Activated B cell treated with CpG ODN at 0.5 μM for 24 hours (primary cell): ENCODE results near the gene BCL7C. TPM values are rescaled to one million over a fixed set of nuclear protein-coding genes. Genes with fewer than 3 reads are reported as not detected.

ENCODE experiments used
- ATAC-seq: fragments of 200-7000 bp; cut with Tn5 transposase; one replicate; pipeline ENCODE4 v1.10.0; 2021; ENCODE audit warnings: low read depth, mild to moderate bottlenecking, moderate library complexity
- CTCF ChIA-PET: fragments of 350-600 bp; sonication (Branson Sonifier 250); formaldehyde crosslinking; loops from one replicate; lab custom pipeline; 2021; ENCODE audit warnings: antibody characterized with exemption; lab: Charles Lee
- POLR2A ChIA-PET: fragments of 350-600 bp; sonication (Branson Sonifier 250); formaldehyde crosslinking; loops from one replicate; lab custom pipeline; 2021; ENCODE audit warnings: antibody characterized with exemption; lab: Charles Lee
- DNase-seq: peaks from one replicate; pipeline ENCODE4 v3.0.0; 2022
- H3K27ac Mint-ChIP-seq: one replicate; pipeline ENCODE4 v1.8.0; 2020; ENCODE audit warnings: mixed read lengths
- H3K27me3 Mint-ChIP-seq: one replicate; pipeline ENCODE4 v1.8.0; 2021; ENCODE audit warnings: mixed read lengths
- H3K36me3 Mint-ChIP-seq: one replicate; pipeline ENCODE4 v1.8.0; 2021; ENCODE audit warnings: low read depth, mixed read lengths
- H3K4me1 Mint-ChIP-seq: one replicate; pipeline ENCODE4 v1.8.0; 2021; ENCODE audit warnings: mixed read lengths
- H3K4me3 Mint-ChIP-seq: one replicate; pipeline ENCODE4 v1.8.0; 2020; ENCODE audit warnings: mild to moderate bottlenecking, mixed read lengths
- H3K9me3 Mint-ChIP-seq: one replicate; pipeline ENCODE4 v1.8.0; 2020; ENCODE audit warnings: mixed read lengths
- CTCF ChIP-seq: fragments of 200-600 bp; IDR thresholded peaks from one replicate; pipeline ENCODE4 v1.8.0; 2022; ENCODE audit warnings: antibody characterized with exemption, mild to moderate bottlenecking
- intact Hi-C: fragments of 100-400 bp; cut with micrococcal nuclease; formaldehyde crosslinking; loops from one replicate; pipeline ENCODE4 v1.15.1; 2024
- total RNA-seq: library from RNA; stranded (reverse); gene quantifications from 2 replicates; pipeline ENCODE4 v1.2.3, GENCODE V29; 2022

Gene BCL7C
- total RNA-seq, 1 donor from 2014 or later: 32.2 TPM

GRCh38 chr16:30924913-30925631 is 31.2 kb upstream of the BCL7C start:
- peaks cover 20% of the 10 kb centered on the region for H3K4me1 Mint-ChIP-seq
- H3K4me3 Mint-ChIP-seq: peak overlapping the region; percentile 76
- peak overlapping the region; percentile 56 for H3K27ac Mint-ChIP-seq
- POLR2A ChIA-PET: interaction anchor here (0.6 kb wide), 3 partner anchors 109 to 417 kb away, joined by 5 to 15 read pairs (median 8); no protein-coding TSS in a partner anchor
- no peak for TF ChIP-seq CTCF
- no peaks in the 10 kb centered on the region for H3K27me3 Mint-ChIP-seq
- ATAC-seq (no peak), DNase-seq (no peak)
- CTCF ChIA-PET: interaction anchor here (1.4 kb wide), 1 partner anchor 17 kb away, joined by 4 read pairs; no protein-coding TSS in a partner anchor
- H3K36me3 Mint-ChIP-seq: peaks cover 18% of the 10 kb centered on the region
- no peaks in the 10 kb centered on the region for H3K9me3 Mint-ChIP-seq
- intact Hi-C loops: loop anchor here (5.0 to 10.0 kb wide), 2 partner anchors 370 to 398 kb away; partner anchors contain the start of genes ZNF764 and ZNF768

GRCh38 chr16:30924076-30924912 is 30.4 kb upstream of the BCL7C start:
- peak overlapping the region; percentile 56 for H3K27ac Mint-ChIP-seq
- intact Hi-C loops: loop anchor here (5.0 to 10.0 kb wide), 2 partner anchors 369 to 397 kb away; partner anchors contain the start of genes ZNF764 and ZNF768
- POLR2A ChIA-PET: interaction anchor here (0.6 to 1.3 kb wide), 6 partner anchors 31 to 567 kb away, joined by 3 to 8 read pairs (median 4); no protein-coding TSS in a partner anchor

GRCh38 chr16:30923554-30924075 is 29.7 kb upstream of the BCL7C start, which contains the start of gene FBXL19:
Gene FBXL19 (plus strand): TSS chr16:30923572. CDS start chr16:30925755, 2,183 bp downstream.
- Mint-ChIP-seq H3K27ac (peak within 1 kb of the TSS; percentile 100), H3K4me1 (peaks cover 20% of the 10 kb centered on the region), H3K9me3 (no peaks in the 10 kb centered on the region), H3K27me3 (no peaks in the 10 kb centered on the region), H3K4me3 (peak within 1 kb of the TSS; percentile 100), H3K36me3 (peaks cover 18% of the 10 kb centered on the region)
- intact Hi-C loops: loop anchor here (1.0 to 10.0 kb wide), 7 partner anchors 26 to 1107 kb away; partner anchors contain the start of genes INO80E, KAT8, ORAI3 and PAGR1
- POLR2A ChIA-PET: interaction anchor here (0.6 to 1.5 kb wide), 6 partner anchors 31 to 741 kb away, joined by 3 to 8 read pairs (median 3); partner anchors contain the start of gene CORO1A
- DNase-seq (no peak), ATAC-seq (no peak)
- CTCF ChIA-PET: no interaction called here
- no peak for TF ChIP-seq CTCF

More at GRCh38 chr16:30924076-30924912, 30.4 kb upstream of the BCL7C start:
- Mint-ChIP-seq H3K36me3 (peaks cover 18% of the 10 kb centered on the region), H3K4me1 (peaks cover 20% of the 10 kb centered on the region), H3K9me3 (no peaks in the 10 kb centered on the region), H3K4me3 (peak overlapping the region; percentile 76), H3K27me3 (no peaks in the 10 kb centered on the region)
- TF ChIP-seq CTCF: no peak
- no peak for DNase-seq
- ATAC-seq: no peak
- CTCF ChIA-PET: interaction anchor here (1.4 kb wide), 1 partner anchor 18 kb away, joined by 4 read pairs; no protein-coding TSS in a partner anchor

- Mint-ChIP-seq H3K4me1 (peaks cover 20% of the 10 kb centered on the region), H3K27me3 (no peaks in the 10 kb centered on the region), H3K9me3 (no peaks in the 10 kb centered on the region), H3K36me3 (peaks cover 18% of the 10 kb centered on the region), H3K27ac (peak overlapping the region; percentile 100), H3K4me3 (peak overlapping the region; percentile 100)
- POLR2A ChIA-PET: interaction anchor here (0.6 to 1.5 kb wide), 6 partner anchors 21 to 740 kb away, joined by 3 to 8 read pairs (median 4); partner anchors contain the start of gene CORO1A
- intact Hi-C loops: loop anchor here (1.0 to 10.0 kb wide), 21 partner anchors 19 to 1106 kb away; partner anchors contain the start of genes CFAP119, FBRS, INO80E and KAT8
- DNase-seq (peak; percentile 86), ATAC-seq (peak; percentile 68)
- no peak for TF ChIP-seq CTCF
- CTCF ChIA-PET: no interaction called here
Measured at GRCh38 chr16:30922960-30923535, 29.2 kb upstream of the BCL7C start.
